Activated CD8-positive, alpha-beta T cell treated with anti-CD3 and anti-CD28 coated beads, Interleukin-2, amount 10 ng/mL, durations not matched to agents 7 days and 5 days (primary cell): Measurements from ENCODE around the gene SHISAL2A. TPM values are rescaled to one million over a fixed set of nuclear protein-coding genes. Genes with fewer than 3 reads are reported as not detected.

Experiments used
- ATAC-seq: fragments of 150-1000 bp; cut with Tn5 transposase; one replicate; pipeline ENCODE4 v1.10.0; 2021; ENCODE audit warnings: moderate library complexity
- CTCF ChIA-PET: fragments of 350-600 bp; sonication (Branson Sonifier 250); formaldehyde crosslinking; loops from one replicate; lab custom pipeline; 2021; ENCODE audit warnings: antibody characterized with exemption; lab: Charles Lee
- POLR2A ChIA-PET: fragments of 350-600 bp; sonication (Branson Sonifier 250); formaldehyde crosslinking; loops from one replicate; lab custom pipeline; 2021; ENCODE audit warnings: antibody characterized with exemption; lab: Charles Lee
- DNase-seq: peaks from one replicate; pipeline ENCODE4 v3.0.0-alpha.2; 2020
- H3K27ac Mint-ChIP-seq: one replicate; pipeline ENCODE4 v1.8.0; 2021; ENCODE audit warnings: mild to moderate bottlenecking, mixed read lengths
- H3K27me3 Mint-ChIP-seq: one replicate; pipeline ENCODE4 v1.8.0; 2021; ENCODE audit warnings: low read depth, mixed read lengths
- H3K36me3 Mint-ChIP-seq: one replicate; pipeline ENCODE4 v1.8.0; 2021; ENCODE audit warnings: low read depth, mixed read lengths
- H3K4me1 Mint-ChIP-seq: one replicate; pipeline ENCODE4 v1.8.0; 2021; ENCODE audit warnings: low read depth, mixed read lengths
- H3K4me3 Mint-ChIP-seq: one replicate; pipeline ENCODE4 v1.8.0; 2021; ENCODE audit warnings: mild to moderate bottlenecking, mixed read lengths
- H3K9me3 Mint-ChIP-seq: one replicate; pipeline ENCODE4 v1.8.0; 2022; ENCODE audit warnings: mixed read lengths; ENCODE audit not compliant: insufficient read depth
- total RNA-seq, 2 experiments: library from RNA; stranded (reverse); gene quantifications; one replicate each; pipeline ENCODE4 v1.2.3, GENCODE V29; 2021

Gene SHISAL2A
- total RNA-seq, 2 experiments from 2014 or later, result 7.9 to 8.6 TPM

DNA sequence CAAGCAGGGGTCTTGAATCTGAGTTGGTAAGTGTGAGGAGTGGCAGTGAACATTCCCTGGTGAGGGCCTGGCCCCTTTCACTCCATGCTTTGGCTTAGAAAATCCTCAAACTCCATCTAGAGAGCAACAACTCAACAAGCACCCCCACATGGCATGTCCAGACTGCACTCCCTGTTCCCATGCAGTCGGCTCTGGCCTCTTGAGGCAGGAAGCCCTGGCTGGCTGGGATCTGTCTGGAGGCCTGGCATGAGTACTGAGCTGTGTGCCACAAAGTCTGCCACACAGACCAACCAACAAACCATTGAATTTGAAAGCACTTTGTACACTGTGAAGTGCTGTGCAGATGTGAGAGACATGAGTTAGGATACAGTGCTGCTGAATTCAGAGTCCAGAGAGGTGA is 40.0 kb downstream of the SHISAL2A start:
- Mint-ChIP-seq H3K4me1 (peaks cover 16% of the 10 kb centered on the region), H3K36me3 (peaks cover 3% of the 10 kb centered on the region), H3K27me3 (no peaks in the 10 kb centered on the region), H3K4me3 (no peak overlapping the region), H3K9me3 (no peaks in the 10 kb centered on the region), H3K27ac (no peak overlapping the region)
- ChIA-PET CTCF (interaction anchor here (5.2 kb wide), 1 partner anchor 12 kb away, joined by 24 read pairs; no protein-coding TSS in a partner anchor), POLR2A (no interaction called here)
- ATAC-seq, result no peak
- no peak for DNase-seq

DNA sequence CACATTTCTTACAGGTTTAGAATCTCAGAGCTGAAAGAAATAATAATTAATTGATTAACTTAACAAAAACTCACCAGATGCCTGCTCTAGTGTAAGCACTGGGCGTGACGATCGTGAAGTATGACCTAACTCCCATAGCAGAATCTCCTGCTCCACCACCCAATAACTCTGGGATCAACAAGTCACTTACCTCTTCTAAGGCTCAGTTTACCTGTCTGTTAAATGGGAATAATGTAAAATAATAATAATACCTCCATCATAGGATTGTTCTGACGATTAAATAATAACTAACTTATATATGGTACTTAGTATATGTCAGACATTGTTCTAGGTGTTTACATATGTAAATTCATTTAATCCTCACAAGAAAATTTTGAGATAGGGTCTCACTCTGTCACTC is 40.5 kb downstream of the SHISAL2A start:
- no peak for ATAC-seq
- POLR2A ChIA-PET, result interaction anchor here (0.7 kb wide), 1 partner anchor 30 kb away, joined by 3 read pairs; no protein-coding TSS in a partner anchor
- Mint-ChIP-seq H3K36me3 (peaks cover 3% of the 10 kb centered on the region), H3K27ac (peak overlapping the region; percentile 67), H3K4me3 (no peak overlapping the region), H3K9me3 (no peaks in the 10 kb centered on the region), H3K4me1 (peaks cover 16% of the 10 kb centered on the region), H3K27me3 (no peaks in the 10 kb centered on the region)
- no peak for DNase-seq
- CTCF ChIA-PET, result interaction anchor here (5.2 kb wide), 1 partner anchor 12 kb away, joined by 24 read pairs; no protein-coding TSS in a partner anchor

DNA sequence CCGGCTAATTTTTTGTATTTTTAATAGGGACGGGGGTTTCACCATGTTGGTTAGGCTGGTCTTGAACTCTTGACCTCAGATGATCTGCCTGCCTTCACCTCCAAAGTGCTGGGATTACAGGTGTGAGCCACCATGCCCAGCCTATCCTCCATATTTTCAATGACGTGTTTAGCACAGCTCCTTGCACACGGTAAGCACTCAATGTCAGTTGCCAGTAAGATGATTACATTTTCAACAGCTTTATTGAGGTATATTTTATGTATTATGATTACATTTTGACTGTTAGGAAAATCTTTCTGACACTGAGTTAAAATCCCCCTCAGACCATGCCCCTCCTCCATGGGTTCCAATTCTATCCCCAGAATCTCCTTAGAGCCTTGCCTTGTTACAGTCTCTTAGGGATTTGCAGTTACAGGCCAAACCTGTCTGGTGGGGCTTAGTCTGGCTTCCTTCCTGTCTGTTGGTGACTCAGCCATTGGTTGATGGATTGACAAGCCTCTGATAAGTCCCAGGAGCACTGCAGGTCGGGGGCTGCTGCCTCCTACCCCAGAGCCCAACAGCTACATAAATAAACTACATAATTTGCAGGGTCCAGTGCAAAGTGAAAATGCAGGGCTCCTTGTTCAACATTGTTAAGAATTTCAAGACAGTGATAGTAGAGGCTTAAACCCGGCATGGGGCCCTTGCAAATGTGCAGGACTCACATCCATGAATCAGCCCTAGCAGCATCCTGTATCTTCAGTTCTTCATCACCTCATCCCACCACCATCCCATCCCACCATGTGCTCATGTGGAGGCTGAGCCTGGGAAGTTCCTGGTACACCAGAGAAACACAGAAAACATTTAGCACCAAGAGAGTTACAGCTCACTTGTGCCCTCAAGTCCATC is 41.8 kb downstream of the SHISAL2A start:
- peak overlapping the region; percentile 75 for H3K27ac Mint-ChIP-seq
- H3K27me3 Mint-ChIP-seq, result no peaks in the 10 kb centered on the region
- peaks cover 3% of the 10 kb centered on the region for H3K36me3 Mint-ChIP-seq
- H3K4me1 Mint-ChIP-seq, result peaks cover 16% of the 10 kb centered on the region
- POLR2A ChIA-PET, result interaction anchor here (0.7 to 1.9 kb wide), 3 partner anchors 29 to 270 kb away, joined by 3 to 7 read pairs (median 3); partner anchors contain the start of genes ORC1 and PRPF38A
- ATAC-seq (peak; percentile 82), DNase-seq (peak; percentile 39)
- CTCF ChIA-PET, result interaction anchor here (5.2 kb wide), 1 partner anchor 11 kb away, joined by 24 read pairs; no protein-coding TSS in a partner anchor
- H3K9me3 Mint-ChIP-seq, result no peaks in the 10 kb centered on the region
- H3K4me3 Mint-ChIP-seq, result no peak overlapping the region

GRCh38 chr1:52676249-52676903 is 43.4 kb downstream of the SHISAL2A start:
- Mint-ChIP-seq H3K4me3 (no peak overlapping the region), H3K27ac (no peak overlapping the region), H3K9me3 (no peaks in the 10 kb centered on the region), H3K27me3 (no peaks in the 10 kb centered on the region), H3K36me3 (peaks cover 3% of the 10 kb centered on the region), H3K4me1 (peaks cover 16% of the 10 kb centered on the region)
- DNase-seq (no peak), ATAC-seq (no peak)
- CTCF ChIA-PET, result interaction anchor here (5.2 kb wide), 1 partner anchor 9 kb away, joined by 24 read pairs; no protein-coding TSS in a partner anchor
- POLR2A ChIA-PET, result interaction anchor here (0.5 to 1.9 kb wide), 2 partner anchors 272 to 310 kb away, joined by 3 to 7 read pairs; partner anchors contain the start of genes CC2D1B, ORC1 and PRPF38A

- ATAC-seq, result no peak
- CTCF ChIA-PET, result interaction anchor here (5.2 kb wide), 1 partner anchor 8 kb away, joined by 24 read pairs; no protein-coding TSS in a partner anchor
- no peaks in the 10 kb centered on the region for H3K27me3 Mint-ChIP-seq
- H3K4me1 Mint-ChIP-seq, result peaks cover 16% of the 10 kb centered on the region
- peaks cover 3% of the 10 kb centered on the region for H3K36me3 Mint-ChIP-seq
- no peak for DNase-seq
- POLR2A ChIA-PET, result interaction anchor here (0.5 kb wide), 1 partner anchor 311 kb away, joined by 3 read pairs; the partner anchor contains the start of gene CC2D1B
- H3K9me3 Mint-ChIP-seq, result no peaks in the 10 kb centered on the region
- no peak overlapping the region for H3K4me3 Mint-ChIP-seq
- no peak overlapping the region for H3K27ac Mint-ChIP-seq
Observed at GRCh38 chr1:52677076-52677806, 44.3 kb downstream of the SHISAL2A start.

GRCh38 chr1:52679048-52679447 is 46.1 kb downstream of the SHISAL2A start:
- POLR2A ChIA-PET, result no interaction called here
- Mint-ChIP-seq H3K9me3 (no peaks in the 10 kb centered on the region), H3K27ac (no peak overlapping the region), H3K4me3 (no peak overlapping the region), H3K4me1 (peaks cover 18% of the 10 kb centered on the region), H3K36me3 (peaks cover 11% of the 10 kb centered on the region), H3K27me3 (no peaks in the 10 kb centered on the region)
- DNase-seq, result no peak
- ATAC-seq, result no peak
- CTCF ChIA-PET, result no interaction called here

DNA sequence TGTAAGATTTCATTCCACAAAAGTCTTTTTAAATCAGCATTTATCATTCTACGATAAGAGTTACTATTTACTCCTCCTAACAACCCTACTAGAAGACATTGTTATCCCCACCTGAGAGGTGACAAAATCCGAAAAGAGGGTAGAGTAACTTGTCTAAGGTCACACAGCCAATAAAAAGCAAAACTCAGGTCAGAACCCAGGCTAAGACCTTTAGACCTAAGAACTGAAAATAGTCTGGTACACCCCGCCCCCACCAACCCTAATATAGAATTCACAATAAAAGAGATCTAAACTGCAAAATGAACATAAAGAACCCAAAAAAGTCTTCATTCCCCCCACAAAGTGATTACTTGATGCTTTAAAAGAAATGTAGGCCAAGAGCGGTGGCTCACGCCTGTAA is 46.5 kb downstream of the SHISAL2A start:
- CTCF ChIA-PET, result no interaction called here
- POLR2A ChIA-PET, result no interaction called here
- Mint-ChIP-seq H3K4me1 (peaks cover 16% of the 10 kb centered on the region), H3K36me3 (peaks cover 11% of the 10 kb centered on the region), H3K27me3 (no peaks in the 10 kb centered on the region), H3K9me3 (no peaks in the 10 kb centered on the region), H3K4me3 (no peak overlapping the region), H3K27ac (no peak overlapping the region)
- no peak for DNase-seq
- ATAC-seq, result no peak

DNA sequence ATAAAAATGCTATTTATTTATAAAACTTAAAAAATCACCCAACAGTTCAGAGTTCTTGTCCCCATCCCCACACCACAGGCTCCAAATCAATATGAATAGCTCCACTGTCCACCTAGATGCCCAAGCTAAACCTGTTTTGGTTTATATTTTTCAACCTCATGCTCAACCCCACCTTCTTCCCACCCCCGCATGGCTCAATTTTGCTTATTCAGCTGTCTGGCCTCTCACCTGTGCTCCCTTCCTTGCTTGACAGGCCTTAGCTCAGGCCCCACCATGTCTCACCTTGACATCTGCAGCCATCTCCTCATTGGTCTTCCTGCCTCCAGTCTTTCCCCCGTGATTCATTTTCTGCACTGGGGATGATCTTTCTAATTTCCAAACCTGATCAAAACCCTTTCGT is 47.4 kb downstream of the SHISAL2A start:
- no peaks in the 10 kb centered on the region for H3K27me3 Mint-ChIP-seq
- ChIA-PET CTCF (no interaction called here), POLR2A (no interaction called here)
- peaks cover 14% of the 10 kb centered on the region for H3K36me3 Mint-ChIP-seq
- no peaks in the 10 kb centered on the region for H3K9me3 Mint-ChIP-seq
- H3K4me1 Mint-ChIP-seq, result peaks cover 7% of the 10 kb centered on the region
- no peak overlapping the region for H3K4me3 Mint-ChIP-seq
- DNase-seq (no peak), ATAC-seq (no peak)
- H3K27ac Mint-ChIP-seq, result no peak overlapping the region

- ChIA-PET CTCF (no interaction called here), POLR2A (no interaction called here)
- Mint-ChIP-seq H3K4me1 (peaks cover 8% of the 10 kb centered on the region), H3K9me3 (no peaks in the 10 kb centered on the region), H3K36me3 (peaks cover 17% of the 10 kb centered on the region), H3K4me3 (no peak overlapping the region), H3K27me3 (no peaks in the 10 kb centered on the region), H3K27ac (no peak overlapping the region)
- no peak for DNase-seq
- no peak for ATAC-seq
Observed at GRCh38 chr1:52681136-52681535, 48.2 kb downstream of the SHISAL2A start.

DNA sequence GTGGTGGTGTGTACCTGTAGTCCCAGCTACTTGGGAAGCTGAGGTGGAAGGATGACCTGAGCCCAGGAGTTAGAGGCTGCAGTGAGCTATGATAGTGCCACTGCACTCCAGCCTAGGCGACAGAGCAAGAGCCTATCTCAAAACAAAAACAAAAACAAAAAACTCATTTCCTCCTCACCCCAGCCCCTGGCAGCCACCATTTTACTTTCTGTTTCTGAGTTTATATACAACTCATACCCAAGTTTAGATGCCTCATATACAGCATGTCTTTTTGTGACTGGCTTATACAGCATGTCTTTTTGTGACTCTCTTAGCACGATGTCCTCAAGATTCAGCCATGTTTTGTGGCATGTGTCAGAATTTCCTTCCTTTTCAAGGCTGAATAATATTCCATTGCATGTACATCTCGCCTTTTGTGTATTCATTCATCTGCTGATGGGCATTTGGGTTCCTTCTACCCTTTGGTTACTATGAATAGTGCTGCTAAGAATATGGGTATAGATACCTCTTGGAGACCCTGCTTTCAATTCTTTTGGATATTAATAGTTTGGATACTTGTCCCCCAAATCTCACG is 50.5 kb downstream of the SHISAL2A start:
- POLR2A ChIA-PET, result interaction anchor here (1.4 kb wide), 1 partner anchor 280 kb away, joined by 6 read pairs; the partner anchor contains the start of gene ORC1

GRCh38 chr1:52684545-52684944 is 51.6 kb downstream of the SHISAL2A start:
- Mint-ChIP-seq H3K9me3 (no peaks in the 10 kb centered on the region), H3K27ac (no peak overlapping the region), H3K36me3 (peaks cover 38% of the 10 kb centered on the region), H3K27me3 (no peaks in the 10 kb centered on the region), H3K4me1 (peaks cover 11% of the 10 kb centered on the region), H3K4me3 (no peak overlapping the region)
- ChIA-PET CTCF (interaction anchor here (1.9 to 5.3 kb wide), 4 partner anchors 9 to 280 kb away, joined by 4 to 34 read pairs (median 16); partner anchors contain the start of genes ORC1 and PRPF38A), POLR2A (no interaction called here)
- DNase-seq, result no peak
- ATAC-seq, result no peak

More for the DNA sequence above, 50.5 kb downstream of the SHISAL2A start:
- peak overlapping the region; percentile 16 for H3K27ac Mint-ChIP-seq
- CTCF ChIA-PET, result interaction anchor here (5.3 kb wide), 1 partner anchor 8 kb away, joined by 24 read pairs; no protein-coding TSS in a partner anchor
- DNase-seq (no peak), ATAC-seq (no peak)
- H3K27me3 Mint-ChIP-seq, result no peaks in the 10 kb centered on the region
- H3K4me1 Mint-ChIP-seq, result peaks cover 11% of the 10 kb centered on the region
- no peaks in the 10 kb centered on the region for H3K9me3 Mint-ChIP-seq
- peaks cover 34% of the 10 kb centered on the region for H3K36me3 Mint-ChIP-seq
- H3K4me3 Mint-ChIP-seq, result no peak overlapping the region
